KOPT-K1 (cell line): Measurements from ENCODE around the gene TMEM94.
"Not testable (repeated sequence)": the region's sequence is repeated elsewhere in the genome, so short reads cannot be mapped to it uniquely, and the experiment has no call there.

Experiments
- H3K27ac ChIP-seq: fragments of 200-600 bp; sonication (generic); 2 replicates; pipeline ENCODE4 v1.5.1; 2016; ENCODE audit warnings: antibody characterized with exemption, mild to moderate bottlenecking, low read depth, low read length; ENCODE audit not compliant: poor library complexity, severe bottlenecking
- H3K36me3 ChIP-seq: fragments of 200-600 bp; sonication (generic); 2 replicates; pipeline ENCODE4 v1.5.1; 2017; ENCODE audit warnings: antibody characterized with exemption, mild to moderate bottlenecking, low read length, moderate library complexity; ENCODE audit not compliant: insufficient read depth
- H3K9me3 ChIP-seq: fragments of 200-600 bp; sonication (generic); 2 replicates; pipeline ENCODE4 v1.5.1; 2017; ENCODE audit warnings: antibody characterized with exemption, low read length, mild to moderate bottlenecking; ENCODE audit not compliant: insufficient read depth, poor library complexity, severe bottlenecking

The TMEM94 gene

DNA sequence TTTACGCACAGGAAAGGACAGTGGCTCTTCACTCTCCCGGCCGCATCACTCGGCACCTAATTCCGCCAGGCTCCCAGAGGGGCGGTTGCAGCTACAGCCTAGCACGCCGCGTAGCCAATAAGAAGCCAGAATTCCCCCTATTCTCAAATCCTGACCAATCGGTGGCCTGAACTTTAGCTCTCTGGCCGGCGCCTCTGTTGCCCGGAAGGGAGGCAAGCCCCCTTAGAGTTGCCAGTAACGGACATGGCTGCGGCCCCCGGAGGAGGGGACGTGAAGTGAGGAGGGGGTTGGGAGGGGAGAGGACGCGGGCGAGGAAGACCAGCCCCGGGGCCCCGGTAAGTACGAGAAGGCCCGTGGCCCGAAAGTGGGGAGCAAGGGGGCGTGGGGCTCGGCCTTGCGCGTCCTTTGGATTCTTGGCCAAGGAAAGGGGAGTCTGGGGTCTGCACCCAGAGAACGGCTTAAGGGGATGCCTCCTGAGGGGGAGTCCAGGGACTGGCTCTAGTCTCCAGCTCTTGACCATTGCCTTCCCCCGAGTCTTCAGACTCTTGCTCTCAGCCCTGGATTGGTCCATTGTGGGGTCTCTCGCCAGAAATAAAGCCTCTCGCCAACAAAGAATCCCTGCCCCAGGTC, at the start of gene TMEM94:
Gene TMEM94, plus strand, starts transcription at position 219 of the 630 bp plus-strand sequence. CDS start 15,271 bp downstream, outside the sequence.
- no peaks in the 10 kb centered on the region for H3K9me3 ChIP-seq
- H3K27ac ChIP-seq, result peak within 1 kb of the TSS; percentile 79

DNA sequence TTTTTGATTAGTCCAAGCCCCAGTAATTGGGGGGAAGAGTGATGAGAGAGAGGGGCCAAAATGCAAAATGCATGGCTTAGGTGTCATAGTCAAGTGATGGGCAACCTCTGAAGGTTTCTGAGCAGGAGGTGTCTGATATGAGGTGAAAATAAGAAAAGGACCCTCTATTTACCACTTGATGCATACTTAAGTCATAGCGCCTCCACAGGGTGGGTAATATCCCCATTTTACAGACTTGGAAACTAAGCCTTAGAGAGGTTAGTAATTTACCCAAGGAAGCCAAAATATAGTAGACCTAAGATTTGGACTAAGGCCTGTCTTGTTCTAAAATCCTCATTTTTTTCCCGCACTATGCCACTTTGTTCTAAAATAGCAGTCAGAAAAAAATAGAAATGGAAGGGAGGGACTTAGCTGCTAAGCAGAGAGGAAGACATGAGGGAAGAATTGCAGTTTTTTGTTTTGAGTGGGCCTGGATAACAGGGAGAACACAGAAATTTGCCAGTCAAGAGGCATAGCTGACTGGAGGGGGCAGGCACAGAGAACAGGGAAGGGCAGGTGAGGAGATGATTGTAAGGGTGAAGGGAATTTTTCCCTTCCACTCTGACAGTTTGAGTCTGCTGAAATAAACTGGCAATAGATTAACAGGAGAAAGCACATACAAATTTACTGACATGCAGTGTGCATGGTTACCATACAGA, 48.6 kb upstream of the TMEM94 start:
- 0 out of 2 replicates have a peak, but pooled peaks cover under 1% of the 10 kb centered on the region for H3K36me3 ChIP-seq
- H3K9me3 ChIP-seq, result no peaks in the 10 kb centered on the region
- no peak overlapping the region for H3K27ac ChIP-seq

More for the DNA sequence above, at the start of gene TMEM94:
- H3K36me3 ChIP-seq, result no peaks in the 10 kb centered on the region

DNA sequence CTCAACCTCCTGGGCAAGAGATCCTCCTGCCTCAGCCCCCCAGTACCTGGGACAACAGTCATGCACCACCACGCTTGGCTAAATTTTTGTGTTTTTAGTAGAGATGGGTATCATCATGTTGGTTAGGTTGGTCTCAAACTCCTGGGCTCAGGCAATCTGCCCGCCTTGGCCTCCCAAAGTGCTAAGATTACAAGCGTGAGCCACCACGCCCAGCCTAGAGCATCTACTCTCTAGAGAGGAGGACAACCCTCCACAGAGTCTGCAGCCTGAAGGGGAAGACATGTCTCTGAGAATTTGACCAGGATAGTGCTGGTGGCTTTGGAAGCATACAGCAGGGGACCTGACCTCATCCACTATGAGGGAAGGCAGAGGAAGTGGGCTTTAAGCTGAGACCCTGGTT, 46.3 kb upstream of the TMEM94 start:
- Histone ChIP-seq H3K9me3 (no peaks in the 10 kb centered on the region), H3K27ac (no peak overlapping the region), H3K36me3 (no peaks in the 10 kb centered on the region)

DNA sequence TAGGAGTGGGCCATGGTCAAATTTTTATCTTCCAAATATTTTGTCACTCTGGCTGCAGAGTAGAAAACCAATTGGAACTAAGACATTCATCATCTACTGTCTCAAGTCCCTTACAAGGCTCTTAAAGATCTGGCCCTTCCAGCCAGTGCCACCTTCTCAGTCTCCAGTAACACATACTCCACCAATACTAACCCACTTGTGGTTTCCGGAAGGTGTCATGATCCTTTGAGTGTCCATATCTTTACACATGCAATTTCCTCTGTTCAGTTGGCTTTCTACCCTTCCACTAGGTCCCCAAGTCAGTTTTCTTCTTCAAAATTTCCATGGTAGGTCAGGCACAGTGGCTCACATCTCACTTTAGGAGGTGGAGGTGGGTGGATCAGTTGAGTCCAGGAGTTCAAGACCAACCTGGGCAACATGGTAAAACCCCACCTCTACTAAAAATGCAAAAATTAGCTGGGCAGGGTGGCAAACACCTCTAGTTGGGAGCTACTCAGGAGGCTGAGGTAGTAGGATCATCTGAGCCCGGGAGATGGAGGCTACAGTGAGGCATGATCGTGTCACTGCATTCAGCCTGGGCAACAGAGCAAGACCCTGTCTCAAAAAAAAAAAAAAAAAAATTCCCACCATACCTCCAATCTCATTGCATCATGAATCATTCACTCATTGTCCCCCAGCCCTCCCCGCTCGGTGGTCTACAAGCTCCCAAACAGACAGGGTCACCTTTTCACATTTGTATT, 44.9 kb upstream of the TMEM94 start:
- Histone ChIP-seq H3K27ac (no peak overlapping the region), H3K9me3 (no peaks in the 10 kb centered on the region), H3K36me3 (no peaks in the 10 kb centered on the region)

DNA sequence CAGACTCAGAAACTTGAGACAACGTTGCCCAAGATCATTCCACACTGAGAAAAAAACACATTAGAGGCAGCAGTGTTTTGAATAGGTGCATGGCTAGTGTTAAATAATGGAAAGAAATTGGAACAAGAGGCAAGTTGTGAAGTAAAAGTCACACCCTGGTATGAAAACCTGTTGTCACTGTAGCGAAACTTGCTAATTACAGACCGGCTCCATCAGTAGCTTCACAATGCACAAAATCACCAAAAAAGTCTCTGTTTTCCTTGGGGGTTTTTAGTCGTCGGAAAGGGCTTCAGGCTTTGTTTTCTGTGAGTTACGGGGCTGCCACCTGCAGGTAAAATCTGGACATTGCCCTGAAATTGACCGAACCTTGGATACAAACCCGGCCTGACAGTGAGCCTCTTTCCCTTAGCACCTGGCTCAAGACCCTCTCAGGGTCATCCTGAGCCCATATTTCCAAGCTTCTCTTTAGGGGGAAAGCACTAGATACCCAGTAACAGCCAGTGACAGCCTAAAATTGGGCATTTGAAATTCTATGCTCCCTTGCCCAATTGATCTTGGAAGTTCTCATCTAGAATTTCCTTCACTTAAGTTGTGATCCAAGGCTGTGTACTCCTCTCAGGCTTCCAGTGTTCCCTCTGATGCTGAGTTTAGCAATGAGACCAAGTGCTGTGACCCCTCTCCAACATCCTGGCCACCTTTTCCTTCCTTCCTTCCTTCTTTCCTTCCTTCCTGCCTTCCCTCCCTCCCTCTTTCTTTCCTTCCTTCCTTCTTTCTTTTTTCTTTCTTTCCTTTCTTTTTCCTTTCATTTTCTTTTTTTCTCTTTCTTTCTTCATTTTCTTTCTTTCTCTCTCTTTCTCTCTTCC, 43.7 kb upstream of the TMEM94 start:
- H3K36me3 ChIP-seq, result no peaks in the 10 kb centered on the region
- H3K9me3 ChIP-seq, result no peaks in the 10 kb centered on the region
- no peak overlapping the region for H3K27ac ChIP-seq

DNA sequence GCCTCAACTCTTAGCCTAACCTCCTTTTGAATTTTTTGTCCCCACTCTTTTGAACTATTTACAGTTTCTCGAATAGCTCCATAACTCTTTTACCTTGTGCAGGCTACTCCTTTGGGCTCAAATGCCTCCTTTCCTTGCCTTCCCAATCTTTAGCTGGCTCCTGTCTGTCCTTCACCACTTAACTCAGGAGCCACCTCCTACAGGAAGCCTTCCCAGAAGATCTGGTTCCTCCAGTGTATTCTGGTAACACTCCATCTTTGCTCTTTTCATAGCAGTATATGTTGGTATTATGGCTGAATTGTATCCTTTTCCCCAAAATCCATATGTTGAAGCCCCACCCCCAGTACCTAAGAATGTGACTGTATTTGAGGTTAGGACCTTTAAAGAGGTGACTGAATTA, 41.9 kb upstream of the TMEM94 start:
- Histone ChIP-seq H3K36me3 (no peaks in the 10 kb centered on the region), H3K9me3 (no peaks in the 10 kb centered on the region), H3K27ac (no peak overlapping the region)

DNA sequence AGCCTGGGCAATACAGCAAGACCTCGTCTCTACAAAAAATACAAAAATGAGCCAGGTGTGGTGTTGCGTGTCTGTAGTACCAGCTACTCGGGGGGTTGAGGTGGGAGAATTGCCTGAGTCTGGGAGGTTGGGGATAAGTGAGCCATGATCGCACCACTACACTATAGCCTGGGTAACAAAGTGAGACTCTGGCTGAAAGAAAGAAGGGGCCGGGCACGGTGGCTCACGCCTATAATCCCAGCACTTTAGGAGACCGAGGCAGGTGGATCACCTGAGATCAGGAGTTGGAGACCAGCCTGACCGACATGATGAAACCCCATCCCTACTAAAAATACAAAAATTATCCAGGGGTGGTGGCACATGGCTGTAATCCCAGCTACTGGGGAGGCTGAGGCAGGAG, 40.4 kb upstream of the TMEM94 start:
- H3K27ac ChIP-seq, result no peak overlapping the region
- no peaks in the 10 kb centered on the region for H3K36me3 ChIP-seq
- no peaks in the 10 kb centered on the region for H3K9me3 ChIP-seq

DNA sequence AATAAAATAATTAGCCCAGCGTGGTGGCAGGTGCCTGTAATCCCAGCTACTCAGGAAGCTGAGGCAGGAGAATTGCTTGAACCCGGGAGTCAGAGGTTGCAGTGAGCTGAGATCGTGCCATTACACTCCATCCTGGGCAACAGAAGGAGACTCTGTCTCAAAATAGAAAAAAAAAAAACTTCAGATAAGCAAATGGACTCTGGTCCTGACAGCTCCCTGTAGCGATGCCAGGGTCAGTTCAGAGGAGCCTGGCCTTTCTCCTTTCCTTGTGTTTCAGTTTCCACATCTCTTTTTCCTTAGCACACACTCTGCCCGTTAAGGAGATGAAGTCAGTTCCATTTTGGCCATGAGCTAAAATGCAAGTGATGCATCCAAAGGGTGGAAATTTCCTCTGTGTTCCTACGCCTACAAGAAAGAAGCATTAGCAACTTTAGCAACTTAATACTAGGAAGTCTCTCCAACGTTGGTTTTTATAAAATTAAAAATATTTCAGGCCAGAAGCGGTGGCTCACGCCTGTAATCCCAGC, 39.3 kb upstream of the TMEM94 start:
- H3K27ac ChIP-seq, result no peak overlapping the region
- no peaks in the 10 kb centered on the region for H3K9me3 ChIP-seq
- no peaks in the 10 kb centered on the region for H3K36me3 ChIP-seq

DNA sequence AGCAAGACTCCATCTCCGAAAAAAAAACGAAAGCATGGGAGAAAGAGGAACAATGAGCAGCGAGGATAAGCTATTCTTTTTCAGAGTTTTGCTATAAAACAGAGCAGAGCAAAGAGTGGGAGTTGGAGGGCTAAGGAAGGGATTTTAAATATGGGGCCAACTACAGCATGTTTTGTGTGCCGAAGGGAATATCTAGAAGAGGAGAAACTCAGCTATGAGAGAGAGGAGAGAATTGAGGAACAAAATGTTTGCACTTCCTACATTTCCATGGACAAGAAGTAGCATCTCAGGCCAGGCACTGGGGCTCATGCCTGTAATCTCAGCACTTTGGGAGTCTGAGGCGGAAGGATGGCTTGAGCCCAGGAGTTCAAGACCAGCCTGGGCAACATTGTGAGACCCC, 37.9 kb upstream of the TMEM94 start:
- no peaks in the 10 kb centered on the region for H3K36me3 ChIP-seq

DNA sequence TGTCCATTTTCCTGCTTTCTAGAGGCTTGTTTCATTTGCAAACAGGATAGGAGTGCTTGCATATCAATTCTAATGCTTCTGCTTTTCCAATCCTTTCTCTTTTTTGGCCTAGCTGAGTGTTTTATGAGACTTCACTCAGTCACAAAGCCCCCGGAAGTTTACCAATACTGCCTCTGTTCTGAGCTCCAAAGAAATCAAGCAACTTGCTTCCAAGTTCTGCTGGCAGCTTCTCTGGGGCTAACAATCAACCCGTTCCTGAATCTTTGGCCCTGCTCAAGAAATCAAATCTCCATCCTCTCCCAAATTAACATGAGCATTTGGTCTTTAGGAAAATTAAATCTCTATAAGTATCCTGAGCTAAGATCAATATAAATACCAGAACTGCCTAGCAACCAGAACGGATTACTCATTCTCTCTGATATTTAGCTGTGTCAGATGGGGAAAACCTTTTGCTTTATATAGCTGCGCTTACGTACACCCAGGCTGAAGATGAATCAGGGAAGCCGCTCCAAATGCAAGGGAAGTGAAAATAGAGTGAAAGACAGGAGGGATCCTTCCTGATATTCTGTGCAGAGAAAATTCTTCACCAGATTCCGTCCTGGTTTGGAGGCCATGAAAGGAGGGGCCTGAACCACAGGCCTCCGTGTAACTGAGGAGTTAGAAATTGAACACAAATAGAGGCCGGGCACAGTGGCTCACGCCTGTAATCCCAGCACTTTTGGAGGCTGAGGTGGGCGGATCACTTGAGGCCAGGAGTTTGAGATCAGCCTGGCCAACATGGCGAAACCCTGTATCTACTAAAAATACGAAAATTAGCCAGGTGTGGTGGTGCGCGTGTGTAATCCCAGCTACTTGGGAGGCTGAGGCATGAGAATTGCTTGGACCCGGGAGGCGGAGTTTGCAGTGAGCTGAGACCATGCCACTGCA, 27.6 kb upstream of the TMEM94 start:
- H3K9me3 ChIP-seq, result no peaks in the 10 kb centered on the region
- no peak overlapping the region for H3K27ac ChIP-seq
- H3K36me3 ChIP-seq, result no peaks in the 10 kb centered on the region

More for the DNA sequence above, 37.9 kb upstream of the TMEM94 start:
- H3K9me3 ChIP-seq, result no peaks in the 10 kb centered on the region
- H3K27ac ChIP-seq, result no peak overlapping the region

DNA sequence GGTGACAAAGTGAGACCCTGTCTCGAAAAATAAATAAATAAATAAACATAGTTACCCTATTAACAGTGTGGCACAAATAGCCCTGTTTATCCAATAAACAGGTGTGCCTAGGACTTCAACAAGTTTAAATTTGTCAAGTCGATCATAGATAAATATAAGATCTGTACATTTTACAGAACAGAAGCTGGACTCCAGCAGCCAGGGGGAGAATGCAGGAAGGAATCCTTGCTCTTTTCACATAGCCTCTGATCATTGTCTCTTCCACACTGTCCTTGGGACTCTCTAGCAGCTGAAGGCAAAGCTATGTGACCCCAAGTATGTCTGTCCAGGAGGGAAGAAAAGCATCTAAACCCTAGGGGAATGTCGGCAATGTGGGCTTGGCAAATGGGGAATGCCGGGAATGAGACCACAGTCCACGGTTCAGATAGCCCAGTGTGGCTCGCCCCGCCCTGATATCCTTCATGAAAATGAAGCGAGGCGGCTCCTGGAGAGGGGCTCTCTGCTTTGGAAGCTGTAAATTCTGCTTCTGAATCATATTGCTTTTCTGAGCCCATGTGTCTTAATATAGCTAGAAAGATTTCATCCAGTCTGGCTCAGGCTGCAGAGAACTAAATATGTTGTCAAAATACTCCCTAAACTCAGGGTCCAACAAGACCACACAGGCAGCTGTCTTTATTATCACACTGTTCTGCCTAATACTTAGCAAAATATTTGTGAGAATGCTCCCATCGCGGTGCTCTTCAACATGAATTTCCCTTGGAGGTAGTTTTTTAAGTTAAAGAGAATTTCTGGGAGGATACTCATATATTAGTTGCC, 26.1 kb upstream of the TMEM94 start:
- Histone ChIP-seq H3K27ac (no peak overlapping the region), H3K36me3 (no peaks in the 10 kb centered on the region), H3K9me3 (no peaks in the 10 kb centered on the region)

DNA sequence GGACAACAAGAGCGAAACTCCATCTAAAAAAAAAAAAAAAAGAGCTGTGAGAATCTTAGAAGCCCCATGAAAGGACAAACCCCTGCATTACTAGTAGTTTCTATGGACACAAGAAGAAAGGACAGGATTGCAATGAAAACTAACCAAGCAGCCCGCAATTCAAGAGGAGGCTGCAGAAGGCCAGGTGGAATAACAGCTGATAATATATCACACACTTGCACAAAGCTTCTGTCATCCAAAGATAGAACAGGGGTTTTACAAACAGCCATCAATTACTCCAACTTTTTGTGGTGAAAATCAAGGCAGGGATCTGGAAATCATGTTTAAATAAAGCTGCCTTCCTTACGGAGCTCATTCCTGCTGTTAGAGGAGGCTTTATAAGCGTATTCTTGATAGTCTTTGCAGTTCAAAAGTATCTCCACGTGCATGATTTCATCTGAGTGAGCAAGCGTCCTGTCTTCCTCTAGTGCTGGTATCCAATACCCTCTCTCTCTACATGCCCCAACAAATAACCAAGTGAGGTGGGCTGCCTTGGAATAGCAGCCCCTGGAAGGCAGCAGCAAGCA, 23.1 kb upstream of the TMEM94 start:
- Histone ChIP-seq H3K36me3 (no peaks in the 10 kb centered on the region), H3K27ac (no peak overlapping the region), H3K9me3 (no peaks in the 10 kb centered on the region)

DNA sequence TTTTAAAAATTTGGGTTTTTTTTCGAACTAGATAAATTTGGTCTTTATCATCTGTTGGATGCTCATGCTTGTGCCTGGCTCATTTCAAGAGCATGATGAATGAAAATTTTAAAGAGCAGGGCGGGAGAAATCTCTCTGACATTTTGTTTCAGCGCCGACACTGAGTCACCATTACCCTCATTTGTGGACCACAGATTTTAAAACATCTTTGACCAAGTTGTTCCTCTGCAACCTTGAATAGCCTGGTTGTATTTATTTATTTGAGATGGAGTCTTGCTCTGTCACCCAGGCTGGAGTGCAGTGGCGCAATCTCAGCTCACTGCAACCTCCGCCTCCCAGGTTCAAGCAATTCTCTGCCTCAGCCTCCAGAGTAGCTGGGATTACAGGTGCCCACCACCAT, 22.0 kb upstream of the TMEM94 start:
- H3K36me3 ChIP-seq, H3K9me3 ChIP-seq, H3K27ac ChIP-seq: not testable (repeated sequence)
